K562 (cell line): ENCODE data around the gene IFITM2. TPM values are rescaled to one million over a fixed set of nuclear protein-coding genes. Genes with fewer than 3 reads are reported as not detected.
A peak's percentile ranks its signal among the peaks of the same experiment; 100 is the strongest.

Source experiments
- ARID2 ChIP-seq: fragments of 450-650 bp; IDR thresholded peaks from 2 replicates; pipeline ENCODE4 v1.6.1; 2017; ENCODE audit warnings: antibody characterized with exemption, mild to moderate bottlenecking
- CCAR2 ChIP-seq: fragments of 200-400 bp; formaldehyde crosslinking; IDR thresholded peaks from 2 replicates; pipeline ENCODE4 v1.6.1; 2017; ENCODE audit warnings: mild to moderate bottlenecking, low read depth, low read length
- CHD2 ChIP-seq: IDR thresholded peaks from 2 replicates; pipeline ENCODE4 v1.6.1; 2011; ENCODE audit warnings: low read depth, low read length
- CTCFL ChIP-seq: IDR thresholded peaks from 2 replicates; pipeline ENCODE4 v1.6.1; 2011; ENCODE audit warnings: borderline replicate concordance, low read depth, mild to moderate bottlenecking, moderate library complexity, low read length; ENCODE audit not compliant: insufficient read depth, poor library complexity, severe bottlenecking
- DDX20 ChIP-seq: fragments of 450-650 bp; IDR thresholded peaks from 2 replicates; pipeline ENCODE4 v1.6.1; 2016; ENCODE audit warnings: missing genetic modification characterization, low read depth, mild to moderate bottlenecking, missing compliant biosample characterization, moderate library complexity
- ELF4 ChIP-seq: fragments of 450-650 bp; formaldehyde crosslinking; IDR thresholded peaks from 2 replicates; pipeline ENCODE4 v1.4.0; 2022; ENCODE audit warnings: missing genetic modification characterization
- JUNB ChIP-seq: fragments of 450-650 bp; formaldehyde crosslinking; conservative IDR thresholded peaks from 2 replicates; pipeline ENCODE4 v1.4.0; 2020; ENCODE audit warnings: mild to moderate bottlenecking
- KLF13 ChIP-seq: fragments of 450-650 bp; IDR thresholded peaks from 2 replicates; pipeline ENCODE4 v1.6.1; 2016; ENCODE audit warnings: missing genetic modification characterization, low read depth, mild to moderate bottlenecking, missing compliant biosample characterization, moderate library complexity, borderline replicate concordance
- MYC ChIP-seq, 2 experiments: fragments of 250-450 bp in 1 of 2; sonication (Bioruptor Pico) in 1 of 2; IDR thresholded peaks; 2 replicates each; pipeline versions ENCODE4 v1.5.1 to v1.6.1; 2012 to 2021; ENCODE audit warnings: low read depth in 2 of 2, borderline replicate concordance in 1 of 2, improper control_type of control experiment in 1 of 2, low read length in 1 of 2, mild to moderate bottlenecking in 1 of 2, moderate library complexity in 1 of 2
- RB1 ChIP-seq: fragments of 450-650 bp; IDR thresholded peaks from 2 replicates; pipeline ENCODE4 v1.6.1; 2017; ENCODE audit warnings: low read depth, mild to moderate bottlenecking
- RNF219 ChIP-seq: fragments of 250-450 bp; sonication (Bioruptor Pico); IDR thresholded peaks from 2 replicates; pipeline ENCODE4 v1.5.0; 2022; ENCODE audit warnings: mild to moderate bottlenecking
- SIX5 ChIP-seq, 2 experiments: IDR thresholded peaks; 2 replicates each; pipeline ENCODE4 v1.6.1; 2011; ENCODE audit warnings: low read length in 2 of 2, borderline replicate concordance in 1 of 2, low read depth in 1 of 2, mild to moderate bottlenecking in 1 of 2, moderate library complexity in 1 of 2; ENCODE audit not compliant: insufficient read depth in 1 of 2
- XRCC3 ChIP-seq: fragments of 450-650 bp; IDR thresholded peaks from 2 replicates; pipeline ENCODE4 v1.6.1; 2017; ENCODE audit warnings: mild to moderate bottlenecking, moderate library complexity
- ZBTB17 ChIP-seq: fragments of 450-650 bp; formaldehyde crosslinking; IDR thresholded peaks from 2 replicates; pipeline ENCODE4 v1.4.0; 2020; ENCODE audit warnings: mild to moderate bottlenecking
- ZBTB26 ChIP-seq: fragments of 450-650 bp; formaldehyde crosslinking; IDR thresholded peaks from 2 replicates; pipeline ENCODE4 v1.4.0; 2022; ENCODE audit warnings: missing genetic modification characterization
- ZNF280B ChIP-seq: fragments of 250-450 bp; sonication (Bioruptor Pico); IDR thresholded peaks from 2 replicates; pipeline ENCODE4 v1.5.1; 2021; ENCODE audit warnings: mild to moderate bottlenecking
- ZNF449 ChIP-seq: fragments of 250-450 bp; sonication (Bioruptor Pico); IDR thresholded peaks from 2 replicates; pipeline ENCODE4 v1.8.0; 2022; ENCODE audit warnings: moderate library complexity, mild to moderate bottlenecking, inconsistent platforms
- ZNF668 ChIP-seq: fragments of 250-450 bp; sonication (Bioruptor Pico); IDR thresholded peaks from 2 replicates; pipeline ENCODE4 v1.8.0; 2022; ENCODE audit warnings: mild to moderate bottlenecking, inconsistent platforms
- ZNF830 ChIP-seq: fragments of 250-450 bp; sonication (Bioruptor Pico); IDR thresholded peaks from 2 replicates; pipeline ENCODE4 v1.5.0; 2021; ENCODE audit warnings: mild to moderate bottlenecking
- polyA plus RNA-seq, 8 experiments: library from polyadenylated mRNA; depleted of rRNA in 4 of 8; stranded (reverse) in 5 of 8; unstranded in 3 of 8; fragments of >200 nt; fragmentation: Nextera tagmentation in 2 of 8; fragmentation: Illumina TruSeq in 1 of 8; extraction: Ambion mirVana in 2 of 8; extraction: Trizol in 1 of 8; gene quantifications; 2 replicates each; pipeline versions ENCODE4 v1.2.1 to v1.2.3, GENCODE V29; 2011 to 2014; ENCODE audit warnings: inconsistent platforms in 1 of 8, missing spikeins in 1 of 8
- total RNA-seq, 7 experiments: library from RNA; depleted of rRNA in 6 of 7; stranded (reverse); fragments of >200 nt in 6 of 7; fragmentation: Illumina TruSeq in 2 of 7; extraction: Trizol in 2 of 7; gene quantifications; 2 replicates each; pipeline versions ENCODE4 v1.2.1 to v1.2.3, GENCODE V29; 2011 to 2021; ENCODE audit warnings: low replicate concordance in 1 of 7

Gene IFITM2
- total and polyA plus RNA-seq, 9 of the 15 experiments (the other 6 are each of a cell fraction or from before 2014, with no cell fraction given): 52.8 to 4,872 (median 356) TPM

- TF ChIP-seq ZNF280B (CRISPR knock-in tag) (0 out of 2 replicates have a peak, but pooled peaks have one; percentile 76), DDX20 (tag) (peak; percentile 94), ZNF668 (CRISPR knock-in tag) (peak; percentile 98), JUNB (CRISPR knock-in tag) (no peak), ELF4 (peak; percentile 79; the same call in 1 of the 2 replicates), ZBTB17 (CRISPR knock-in tag) (peak; percentile 95), ZNF830 (0 out of 2 replicates have a peak, but pooled peaks have one; percentile 90), ZNF449 (peak; percentile 96), ARID2 (no peak), CTCFL (no peak), CHD2 (no peak), RB1 (no peak), MYC (IDR thresholded peaks at IDR 0.05; ENCODE audit: low read depth, low read length) (no peak), MYC (CRISPR knock-in tag; IDR thresholded peaks at IDR 0.05; ENCODE audit: borderline replicate concordance, low read depth) (peak; percentile 97), KLF13 (peak; percentile 90), RNF219 (CRISPR knock-in tag) (peak; percentile 85), SIX5 (IDR thresholded peaks at IDR 0.05; ENCODE audit: borderline replicate concordance in 1 of 2, insufficient read depth in 1 of 2, low read depth in 1 of 2, low read length in 2 of 2) (no peak), XRCC3 (no peak), ZBTB26 (peak; percentile 95; the same call in 1 of the 2 replicates), CCAR2 (no peak)
Measured at GRCh38 chr11:352456-353031, 44.9 kb downstream of the IFITM2 start (continued).
